HG02623 (cell line): ENCODE data around the gene OMG.
"Not testable (repeated sequence)": the region's sequence is repeated elsewhere in the genome, so short reads cannot be mapped to it uniquely, and the experiment has no call there.

Experiments used
- ATAC-seq: cut with Tn5 transposase; IDR thresholded peaks from one replicate; pipeline ENCODE4 v1.9.1; 2021; ENCODE audit warnings: moderate library complexity; ENCODE audit not compliant: unreplicated experiment

Gene OMG

GRCh38 chr17:31266042-31266441, 31.0 kb downstream of the OMG start:
- no peak for ATAC-seq

GRCh38 chr17:31262923-31263322, 34.1 kb downstream of the OMG start:
- ATAC-seq = not testable (repeated sequence)

GRCh38 chr17:31261601-31262000, 35.4 kb downstream of the OMG start:
- ATAC-seq = no peak

GRCh38 chr17:31260151-31260550, 36.9 kb downstream of the OMG start:
- no peak for ATAC-seq

- ATAC-seq = no peak
Measured at GRCh38 chr17:31256936-31257335, 40.1 kb downstream of the OMG start.

GRCh38 chr17:31254654-31255053, 42.4 kb downstream of the OMG start:
- no peak for ATAC-seq

GRCh38 chr17:31252741-31253140, 44.3 kb downstream of the OMG start:
- ATAC-seq = no peak

GRCh38 chr17:31251970-31252328, 45.1 kb downstream of the OMG start:
- ATAC-seq = no peak

- no peak for ATAC-seq
Measured at GRCh38 chr17:31251105-31251969, 45.7 kb downstream of the OMG start.

- no peak for ATAC-seq
Measured at GRCh38 chr17:31250229-31250628, 46.8 kb downstream of the OMG start.

GRCh38 chr17:31249835-31250141, 47.3 kb downstream of the OMG start:
- ATAC-seq = no peak

- ATAC-seq = no peak
Measured at GRCh38 chr17:31248986-31249834, 47.8 kb downstream of the OMG start.
